ENCODE results near the gene LIMS2. TPM values are rescaled to one million over a fixed set of nuclear protein-coding genes. Genes with fewer than 3 reads are reported as not detected.

The LIMS2 gene
- total RNA-seq, 4 donors from 2014 or later = 99.2 to 342 (median 175) TPM

GRCh38 chr2:127650041-127650784 lies 25.1 kb downstream of the LIMS2 start:
- H3K4me3 ChIP-seq = peak overlapping the region in 1 of 4 donors; percentile 10
- TF ChIP-seq POLR2AphosphoS5 (IDR thresholded peaks at IDR 0.05) (peak; percentile 39 to 54), POLR2A (IDR thresholded peaks at IDR 0.05; ENCODE audit: low read depth) (no peak), EP300 (IDR thresholded peaks at IDR 0.05) (no peak)
- DNase-seq (ENCODE audit: extremely low spot score) = no peak
- peak overlapping the region; percentile 88 to 93 (median 92) for H3K27ac ChIP-seq (replicated peaks in 1 of 4)
- WGBS = 40% methylated on average over 1 of the region's 17 CpGs
- no peaks in the 10 kb centered on the region for H3K27me3 ChIP-seq
- peaks cover 96 to 100% (median 98%) of the 10 kb centered on the region in 4 donors for H3K4me1 ChIP-seq
- intact Hi-C loops (cut with DNase I) = loop anchor here (5.0 to 10.0 kb wide), 2 partner anchors 42 to 135 kb away; no protein-coding TSS in a partner anchor
- H3K9me3 ChIP-seq = no peaks in the 10 kb centered on the region
- H3K36me3 ChIP-seq = peaks cover 0 to 66% (median 49%) of the 10 kb centered on the region in 4 donors

DNA sequence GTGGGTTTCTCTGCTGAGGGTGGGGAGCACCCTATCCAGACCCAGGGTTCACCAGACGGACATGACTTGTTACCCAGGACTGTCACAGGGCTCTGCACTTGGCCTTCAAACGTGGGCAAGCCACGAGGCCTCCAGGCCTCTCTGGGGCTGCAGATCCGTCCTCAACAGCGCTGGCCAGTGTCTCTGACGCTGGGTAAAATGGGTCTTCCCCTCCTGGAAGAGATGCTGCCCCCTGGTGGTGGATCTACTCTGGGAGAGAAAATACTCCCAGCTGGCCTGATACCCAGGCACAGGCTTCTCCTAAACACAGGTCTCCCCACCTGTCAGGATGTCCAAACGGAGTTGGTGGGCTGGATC lies 25.7 kb downstream of the LIMS2 start:
- intact Hi-C loops (cut with DNase I) = loop anchor here (5.0 to 10.0 kb wide), 3 partner anchors 33 to 135 kb away; no protein-coding TSS in a partner anchor
- H3K27me3 ChIP-seq = no peaks in the 10 kb centered on the region
- no peak overlapping the region for H3K4me3 ChIP-seq
- WGBS = 80% methylated on average over 1 of the region's 7 CpGs
- TF ChIP-seq POLR2AphosphoS5 (IDR thresholded peaks at IDR 0.05) (peak; percentile 12 to 50), POLR2A (IDR thresholded peaks at IDR 0.05; ENCODE audit: low read depth) (no peak), CTCF (IDR thresholded peaks at IDR 0.05) (peak; percentile 74 to 88 (median 83))
- peaks cover 94 to 100% (median 98%) of the 10 kb centered on the region in 4 donors for H3K4me1 ChIP-seq
- H3K27ac ChIP-seq (replicated peaks in 1 of 4) = peak overlapping the region; percentile 88 to 93 (median 92)
- peaks cover 0 to 66% (median 46%) of the 10 kb centered on the region in 4 donors for H3K36me3 ChIP-seq
- DNase-seq (ENCODE audit: extremely low spot score) = no peak
- H3K9me3 ChIP-seq = no peaks in the 10 kb centered on the region

DNA sequence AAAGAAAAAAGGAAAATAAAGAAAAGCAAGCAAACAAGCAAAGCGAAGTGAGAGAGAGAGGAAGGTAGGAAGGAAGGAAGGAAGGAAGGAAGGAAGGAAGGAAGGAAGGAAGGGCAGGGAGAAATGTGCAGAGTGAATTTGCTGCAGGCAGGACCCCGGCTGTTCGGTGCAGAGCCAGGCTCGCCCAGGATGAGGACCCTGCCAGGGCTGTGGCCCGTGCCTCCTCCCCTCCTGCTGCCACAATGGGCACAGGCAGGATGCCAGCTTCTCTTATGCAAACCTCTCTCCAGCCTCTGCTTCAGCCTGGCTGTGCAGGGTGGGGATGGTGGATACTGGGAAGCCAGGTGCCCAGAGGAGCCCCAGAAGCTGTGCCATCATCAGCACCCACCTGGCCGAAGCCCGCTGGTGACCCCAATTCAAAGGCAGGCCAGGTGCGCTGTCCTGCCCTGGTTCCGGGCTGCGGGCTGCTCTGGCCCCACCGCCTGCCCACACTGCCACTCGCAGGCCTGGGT lies 26.2 kb downstream of the LIMS2 start:
- no peak overlapping the region for H3K4me3 ChIP-seq
- peak overlapping the region; percentile 88 to 93 (median 92) for H3K27ac ChIP-seq (replicated peaks in 1 of 4)
- 44% methylated on average over 5 of the region's 12 CpGs for WGBS
- DNase-seq (ENCODE audit: extremely low spot score) = no peak
- no peak for TF ChIP-seq POLR2A (IDR thresholded peaks at IDR 0.05; ENCODE audit: low read depth)
- no peak for TF ChIP-seq POLR2AphosphoS5 (IDR thresholded peaks at IDR 0.05)
- no peak for TF ChIP-seq EP300 (IDR thresholded peaks at IDR 0.05)
- no peak for TF ChIP-seq CTCF (IDR thresholded peaks at IDR 0.05)
- intact Hi-C loops (cut with DNase I) = loop anchor here (5.0 kb wide), 1 partner anchor 33 kb away; no protein-coding TSS in a partner anchor
- H3K9me3 ChIP-seq = no peaks in the 10 kb centered on the region
- H3K27me3 ChIP-seq = no peaks in the 10 kb centered on the region
- H3K4me1 ChIP-seq = peaks cover 94 to 100% (median 98%) of the 10 kb centered on the region in 4 donors
- peaks cover 0 to 66% (median 42%) of the 10 kb centered on the region in 4 donors for H3K36me3 ChIP-seq

GRCh38 chr2:127648321-127648720 lies 27.0 kb downstream of the LIMS2 start:
- peaks cover 0 to 66% (median 38%) of the 10 kb centered on the region in 4 donors for H3K36me3 ChIP-seq
- no peak overlapping the region for H3K4me3 ChIP-seq
- WGBS = 71% methylated on average over 3 of the region's 6 CpGs
- TF ChIP-seq POLR2AphosphoS5 (IDR thresholded peaks at IDR 0.05) = no peak
- TF ChIP-seq EP300 (IDR thresholded peaks at IDR 0.05) = no peak
- TF ChIP-seq CTCF (IDR thresholded peaks at IDR 0.05) = no peak
- TF ChIP-seq POLR2A (IDR thresholded peaks at IDR 0.05; ENCODE audit: low read depth) = no peak
- DNase-seq (ENCODE audit: extremely low spot score) = no peak
- intact Hi-C loops (cut with DNase I) = loop anchor here (5.0 kb wide), 1 partner anchor 34 kb away; no protein-coding TSS in a partner anchor
- H3K27ac ChIP-seq (replicated peaks in 1 of 4) = peak overlapping the region; percentile 79 to 84 (median 80)
- peaks cover 94 to 100% (median 98%) of the 10 kb centered on the region in 4 donors for H3K4me1 ChIP-seq
- H3K9me3 ChIP-seq = no peaks in the 10 kb centered on the region
- no peaks in the 10 kb centered on the region for H3K27me3 ChIP-seq
